Suprapubic skin (tissue), 4 donors: ENCODE measurements around the gene SMIM41. TPM values are rescaled to one million over a fixed set of nuclear protein-coding genes. Genes with fewer than 3 reads are reported as not detected.

Experiments
- DNase-seq, 2 donors: peaks; one replicate each; pipeline ENCODE4 v3.0.0-alpha.2; 2019; ENCODE audit warnings: low spot score in 2 of 2
- H3K27ac ChIP-seq: fragments of 200-600 bp; sonication (generic); one replicate; pipeline ENCODE4 v1.5.1; 2019
- H3K27me3 ChIP-seq: fragments of 200-600 bp; sonication (generic); one replicate; pipeline ENCODE4 v1.5.1; 2019
- H3K36me3 ChIP-seq: fragments of 200-600 bp; sonication (generic); one replicate; pipeline ENCODE4 v1.5.1; 2019
- H3K4me1 ChIP-seq: fragments of 200-600 bp; sonication (generic); one replicate; pipeline ENCODE4 v1.5.1; 2019
- H3K4me3 ChIP-seq: fragments of 200-600 bp; sonication (generic); one replicate; pipeline ENCODE4 v1.5.1; 2019; ENCODE audit warnings: mild to moderate bottlenecking
- H3K9me3 ChIP-seq: fragments of 200-600 bp; sonication (generic); one replicate; pipeline ENCODE4 v1.5.1; 2019
- EP300 ChIP-seq: sonication (generic); formaldehyde crosslinking; IDR thresholded peaks from one replicate; pipeline ENCODE4 v1.6.1; 2017; ENCODE audit warnings: antibody characterized with exemption
- POLR2A ChIP-seq, 2 donors: fragments of 450-650 bp; IDR thresholded peaks; one replicate each; pipeline ENCODE4 v1.6.1; 2017; ENCODE audit warnings: antibody characterized with exemption in 2 of 2, mild to moderate bottlenecking in 2 of 2, moderate library complexity in 2 of 2
- POLR2AphosphoS5 ChIP-seq, 3 donors: sonication (generic); formaldehyde crosslinking; IDR thresholded peaks; one replicate each; pipeline ENCODE4 v1.6.1; 2017; ENCODE audit warnings: antibody characterized with exemption in 3 of 3
- WGBS: methylation state at CpG from one replicate; pipeline ENCODE4 v1.1.5; 2018; 5-methylcytosine and 5-hydroxymethylcytosine counted together
- total RNA-seq, 4 donors: library from RNA; depleted of rRNA; stranded (reverse); fragments of >200 nt; gene quantifications; one replicate each; pipeline ENCODE4 v1.1.0, GENCODE V29; 2016
- TF ChIP-seq, protein P1 (sequence below), 2 donors: fragments of 200-600 bp in 1 of 2; fragments of 450-650 bp in 1 of 2; sonication (generic) in 1 of 2; IDR thresholded peaks; one replicate each; pipeline ENCODE4 v1.5.1; 2016 to 2019; ENCODE audit warnings: antibody characterized with exemption in 2 of 2, mild to moderate bottlenecking in 1 of 2, moderate library complexity in 1 of 2

Gene SMIM41
- total RNA-seq, 4 donors from 2014 or later: 0.51 to 0.57 TPM; not detected in 2

DNA sequence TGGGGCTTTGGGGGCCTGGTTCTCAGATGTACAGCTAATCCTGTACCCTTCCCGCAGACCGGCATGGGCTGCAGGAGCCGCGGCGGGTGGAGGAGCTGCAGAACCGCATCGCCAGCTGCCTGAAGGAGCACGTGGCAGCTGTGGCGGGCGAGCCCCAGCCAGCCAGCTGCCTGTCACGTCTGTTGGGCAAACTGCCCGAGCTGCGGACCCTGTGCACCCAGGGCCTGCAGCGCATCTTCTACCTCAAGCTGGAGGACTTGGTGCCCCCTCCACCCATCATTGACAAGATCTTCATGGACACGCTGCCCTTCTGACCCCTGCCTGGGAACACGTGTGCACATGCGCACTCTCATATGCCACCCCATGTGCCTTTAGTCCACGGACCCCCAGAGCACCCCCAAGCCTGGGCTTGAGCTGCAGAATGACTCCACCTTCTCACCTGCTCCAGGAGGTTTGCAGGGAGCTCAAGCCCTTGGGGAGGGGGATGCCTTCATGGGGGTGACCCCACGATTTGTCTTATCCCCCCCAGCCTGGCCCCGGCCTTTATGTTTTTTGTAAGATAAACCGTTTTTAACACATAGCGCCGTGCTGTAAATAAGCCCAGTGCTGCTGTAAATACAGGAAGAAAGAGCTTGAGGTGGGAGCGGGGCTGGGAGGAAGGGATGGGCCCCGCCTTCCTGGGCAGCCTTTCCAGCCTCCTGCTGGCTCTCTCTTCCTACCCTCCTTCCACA lies 20.7 kb upstream of the SMIM41 start:
- Histone ChIP-seq H3K9me3 (no peaks in the 10 kb centered on the region), H3K36me3 (peaks cover 46% of the 10 kb centered on the region), H3K4me1 (peaks cover 19% of the 10 kb centered on the region), H3K27me3 (no peaks in the 10 kb centered on the region), H3K4me3 (no peak overlapping the region), H3K27ac (peak overlapping the region; percentile 8)
- no peak for DNase-seq
- 51% methylated on average over 24 of the region's 25 CpGs for WGBS
- no peak for TF ChIP-seq EP300
- TF ChIP-seq POLR2AphosphoS5 (IDR thresholded peaks at IDR 0.05): no peak
- TF ChIP-seq, protein P1, sequence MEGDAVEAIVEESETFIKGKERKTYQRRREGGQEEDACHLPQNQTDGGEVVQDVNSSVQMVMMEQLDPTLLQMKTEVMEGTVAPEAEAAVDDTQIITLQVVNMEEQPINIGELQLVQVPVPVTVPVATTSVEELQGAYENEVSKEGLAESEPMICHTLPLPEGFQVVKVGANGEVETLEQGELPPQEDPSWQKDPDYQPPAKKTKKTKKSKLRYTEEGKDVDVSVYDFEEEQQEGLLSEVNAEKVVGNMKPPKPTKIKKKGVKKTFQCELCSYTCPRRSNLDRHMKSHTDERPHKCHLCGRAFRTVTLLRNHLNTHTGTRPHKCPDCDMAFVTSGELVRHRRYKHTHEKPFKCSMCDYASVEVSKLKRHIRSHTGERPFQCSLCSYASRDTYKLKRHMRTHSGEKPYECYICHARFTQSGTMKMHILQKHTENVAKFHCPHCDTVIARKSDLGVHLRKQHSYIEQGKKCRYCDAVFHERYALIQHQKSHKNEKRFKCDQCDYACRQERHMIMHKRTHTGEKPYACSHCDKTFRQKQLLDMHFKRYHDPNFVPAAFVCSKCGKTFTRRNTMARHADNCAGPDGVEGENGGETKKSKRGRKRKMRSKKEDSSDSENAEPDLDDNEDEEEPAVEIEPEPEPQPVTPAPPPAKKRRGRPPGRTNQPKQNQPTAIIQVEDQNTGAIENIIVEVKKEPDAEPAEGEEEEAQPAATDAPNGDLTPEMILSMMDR (IDR thresholded peaks at IDR 0.05): no peak
- no peak for TF ChIP-seq POLR2A (IDR thresholded peaks at IDR 0.05)

DNA sequence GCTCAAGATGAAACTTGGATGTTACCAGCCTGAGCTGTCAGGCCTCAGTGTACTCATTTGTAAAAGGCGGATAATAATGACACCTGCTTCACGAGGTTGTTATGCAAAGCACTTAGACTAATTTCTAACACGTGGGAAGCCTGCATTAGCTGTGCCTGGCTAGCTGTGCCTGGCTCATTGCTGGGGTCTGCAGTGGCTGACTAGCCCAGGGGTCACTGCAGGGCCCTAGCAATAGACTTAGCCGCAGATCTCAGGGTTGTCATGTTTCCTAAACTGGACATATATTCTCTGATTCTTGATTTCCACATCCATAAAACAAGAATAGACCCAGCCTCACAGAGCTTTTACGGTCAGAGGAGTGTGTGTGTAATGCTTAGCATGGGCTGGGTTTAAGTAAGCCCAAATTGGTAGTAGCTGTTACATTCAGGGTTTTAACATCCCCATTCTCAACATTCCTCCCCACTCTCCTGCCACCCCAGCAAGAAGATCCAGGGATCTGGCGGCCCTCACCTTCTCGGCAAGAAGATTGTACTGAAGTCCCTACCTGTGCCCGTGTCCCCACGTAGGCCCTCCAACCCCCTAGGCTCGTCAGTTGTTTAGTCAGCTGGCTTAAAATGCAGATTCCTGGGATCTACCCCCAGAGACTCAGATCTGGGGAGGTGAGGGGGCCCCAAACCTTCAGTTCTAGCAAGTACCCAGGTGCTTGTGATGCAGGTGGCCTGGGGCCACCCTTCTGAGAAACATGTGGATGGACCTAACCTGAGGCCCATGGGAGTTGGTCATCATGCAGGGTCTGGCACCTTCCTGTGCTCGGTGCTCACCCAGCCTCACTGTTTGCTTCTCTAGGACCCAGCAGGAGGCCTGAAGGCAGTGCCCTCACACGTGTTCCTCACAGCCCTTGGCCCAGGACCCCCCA lies 19.7 kb upstream of the SMIM41 start:
- 85% methylated on average over 11 of the region's 12 CpGs for WGBS
- H3K36me3 ChIP-seq: peaks cover 37% of the 10 kb centered on the region
- H3K4me1 ChIP-seq: peaks cover 27% of the 10 kb centered on the region
- H3K4me3 ChIP-seq: no peak overlapping the region
- no peaks in the 10 kb centered on the region for H3K9me3 ChIP-seq
- TF ChIP-seq POLR2A (IDR thresholded peaks at IDR 0.05) (no peak), POLR2AphosphoS5 (IDR thresholded peaks at IDR 0.05) (no peak), EP300 (no peak)
- TF ChIP-seq, protein P1 (IDR thresholded peaks at IDR 0.05): no peak
- DNase-seq: no peak
- peak overlapping the region; percentile 44 for H3K27ac ChIP-seq
- H3K27me3 ChIP-seq: no peaks in the 10 kb centered on the region

DNA sequence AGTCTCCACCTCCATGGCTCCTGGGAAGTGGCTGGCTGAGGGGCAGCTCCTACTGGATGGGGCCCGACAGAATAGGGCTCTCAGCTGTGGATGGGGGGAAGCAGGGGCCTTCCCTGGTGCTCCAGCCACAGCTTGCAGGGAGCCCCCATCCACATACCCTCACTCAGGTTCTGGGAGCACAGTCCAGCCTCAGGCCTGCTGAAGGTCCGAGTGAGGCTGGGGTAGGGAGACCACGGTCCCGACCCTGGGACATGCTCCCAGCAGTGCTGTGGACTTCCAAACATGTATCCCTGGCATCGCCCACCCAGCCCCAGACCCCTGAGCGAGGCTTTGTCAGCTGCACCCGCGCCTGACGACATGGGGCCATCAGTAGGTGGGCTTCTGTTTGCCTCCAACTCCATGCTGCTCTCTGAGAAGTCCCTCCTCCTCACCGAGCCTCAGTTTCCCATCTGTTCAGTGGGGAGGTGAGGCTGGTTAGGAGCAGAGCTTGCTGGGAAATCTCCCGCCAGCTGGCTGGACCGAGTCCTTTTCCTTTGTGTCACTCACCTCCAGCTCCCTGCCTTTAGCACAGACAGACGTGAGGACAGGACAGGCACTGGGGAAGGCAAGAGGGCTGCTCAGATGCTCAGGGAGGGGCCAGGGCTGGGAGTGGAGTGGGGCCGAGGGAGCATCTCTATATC lies 18.9 kb upstream of the SMIM41 start:
- Histone ChIP-seq H3K4me1 (peaks cover 21% of the 10 kb centered on the region), H3K27ac (peak overlapping the region; percentile 44), H3K36me3 (peaks cover 30% of the 10 kb centered on the region), H3K27me3 (no peaks in the 10 kb centered on the region), H3K9me3 (no peaks in the 10 kb centered on the region), H3K4me3 (no peak overlapping the region)
- TF ChIP-seq POLR2A (IDR thresholded peaks at IDR 0.05) (no peak), EP300 (no peak), POLR2AphosphoS5 (IDR thresholded peaks at IDR 0.05) (no peak)
- TF ChIP-seq, protein P1 (IDR thresholded peaks at IDR 0.05): no peak
- 87% methylated on average over 13 of the region's 14 CpGs for WGBS
- DNase-seq: peak in 1 of 2 donors; percentile 70

DNA sequence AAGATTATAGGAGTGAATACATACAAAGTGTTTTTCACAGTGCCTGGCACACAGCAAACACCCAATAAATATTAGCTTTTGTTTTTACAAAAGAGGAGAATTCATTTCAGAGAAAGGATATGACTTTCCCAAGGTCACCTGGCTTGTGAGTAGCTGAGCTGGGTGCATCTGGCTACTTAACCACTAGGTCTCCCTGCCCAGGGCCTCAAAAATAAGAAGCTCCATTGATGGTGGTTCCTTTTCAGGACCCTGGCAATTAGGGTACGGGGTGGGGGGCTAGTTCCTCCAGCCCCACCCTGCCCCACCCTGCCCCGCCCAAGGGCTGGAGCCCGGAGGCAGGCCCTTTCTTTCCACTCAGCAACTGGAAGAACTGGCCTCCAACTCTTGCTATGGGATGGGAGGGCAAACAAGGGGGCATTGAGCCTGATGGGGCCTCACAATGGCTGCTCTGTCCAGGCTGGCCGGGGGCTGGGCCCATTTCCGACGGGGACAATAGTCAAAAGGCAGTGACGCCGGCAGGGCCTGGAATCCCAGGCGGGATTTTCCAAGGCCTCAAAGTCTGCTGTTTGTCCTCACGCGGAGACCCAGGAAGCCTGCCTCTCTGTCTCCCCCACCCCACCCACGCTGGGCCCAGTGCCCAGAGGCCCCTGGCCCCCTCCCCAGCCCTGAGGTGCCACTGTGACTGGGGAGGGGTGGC lies 17.9 kb upstream of the SMIM41 start:
- Histone ChIP-seq H3K27me3 (no peaks in the 10 kb centered on the region), H3K4me3 (no peak overlapping the region), H3K27ac (peak overlapping the region; percentile 64), H3K9me3 (no peaks in the 10 kb centered on the region), H3K4me1 (peaks cover 21% of the 10 kb centered on the region), H3K36me3 (peaks cover 22% of the 10 kb centered on the region)
- peak in 1 of 2 donors; percentile 63 for DNase-seq
- WGBS: 64% methylated on average over 3 of the region's 12 CpGs
- TF ChIP-seq EP300 (no peak), POLR2A (IDR thresholded peaks at IDR 0.05) (no peak), POLR2AphosphoS5 (IDR thresholded peaks at IDR 0.05) (no peak)
- TF ChIP-seq, protein P1 (IDR thresholded peaks at IDR 0.05): no peak
